ENCODE measurements around the gene ACTN1. TPM values are rescaled to one million over a fixed set of nuclear protein-coding genes. Genes with fewer than 3 reads are reported as not detected.

Gene ACTN1
- total RNA-seq, 4 donors from 2014 or later, result 31.9 to 111 (median 76.1) TPM

GRCh38 chr14:68862954-68863594, 116.0 kb downstream of the ACTN1 start:
- no peak overlapping the region for H3K4me3 ChIP-seq (ENCODE audit: low read depth, poor library complexity, severe bottlenecking)
- WGBS, 2 donors, result 0 to 2% methylated on average over 2 of the region's 2 CpGs
- TF ChIP-seq CTCF (IDR thresholded peaks at IDR 0.05) (peak in 1 of 3 donors; percentile 47), POLR2A (IDR thresholded peaks at IDR 0.05) (no peak)
- intact Hi-C loops (cut with DNase I; ENCODE audit: low total_unique reads), result loop anchor here (5.0 kb wide), 1 partner anchor 244 kb away; no protein-coding TSS in a partner anchor
- peak; percentile 73 to 94 for DNase-seq (ENCODE audit: low spot score in 2 of 2)

- DNase-seq (ENCODE audit: low spot score in 2 of 2), result peak in 1 of 2 donors; percentile 80
- intact Hi-C loops (cut with DNase I; ENCODE audit: low total_unique reads), result loop anchor here (5.0 kb wide), 1 partner anchor 247 kb away; no protein-coding TSS in a partner anchor
- TF ChIP-seq CTCF (IDR thresholded peaks at IDR 0.05) (no peak), POLR2A (IDR thresholded peaks at IDR 0.05) (no peak)
- 92 to 95% methylated on average over 5 of the region's 5 CpGs for WGBS, 2 donors
- no peak overlapping the region for H3K4me3 ChIP-seq (ENCODE audit: low read depth, poor library complexity, severe bottlenecking)
These were observed 118.3 kb downstream of the ACTN1 start for GRCh38 chr14:68860771-68861170.

GRCh38 chr14:68857516-68858070, 121.5 kb downstream of the ACTN1 start:
- intact Hi-C loops (cut with DNase I; ENCODE audit: low total_unique reads), result no loop called here
- DNase-seq (ENCODE audit: low spot score in 2 of 2), result peak in 1 of 2 donors; percentile 13
- no peak overlapping the region for H3K4me3 ChIP-seq (ENCODE audit: low read depth, poor library complexity, severe bottlenecking)
- TF ChIP-seq CTCF (IDR thresholded peaks at IDR 0.05), result no peak
- no peak for TF ChIP-seq POLR2A (IDR thresholded peaks at IDR 0.05)
- 87% methylated on average over 5 of the region's 5 CpGs for WGBS, 2 donors

- H3K4me3 ChIP-seq (ENCODE audit: low read depth, poor library complexity, severe bottlenecking), result no peak overlapping the region
- WGBS, 2 donors, result 66 to 72% methylated on average over 6 of the region's 6 CpGs
- TF ChIP-seq POLR2A (IDR thresholded peaks at IDR 0.05) (no peak), CTCF (IDR thresholded peaks at IDR 0.05) (no peak)
- intact Hi-C loops (cut with DNase I; ENCODE audit: low total_unique reads), result no loop called here
- no peak for DNase-seq (ENCODE audit: low spot score in 2 of 2)
These were observed 122.5 kb downstream of the ACTN1 start for GRCh38 chr14:68856572-68856971.

- H3K4me3 ChIP-seq (ENCODE audit: low read depth, poor library complexity, severe bottlenecking), result no peak overlapping the region
- intact Hi-C loops (cut with DNase I; ENCODE audit: low total_unique reads), result no loop called here
- peak in 1 of 2 donors; percentile 23 for DNase-seq (ENCODE audit: low spot score in 2 of 2)
- TF ChIP-seq CTCF (IDR thresholded peaks at IDR 0.05) (no peak), POLR2A (IDR thresholded peaks at IDR 0.05) (no peak)
- WGBS, 2 donors, result 82 to 94% methylated on average over 7 of the region's 7 CpGs
These were observed 124.7 kb downstream of the ACTN1 start for GRCh38 chr14:68854421-68854820.

Measured in lower leg skin (tissue), 4 donors.